ENCODE results near the gene SCN10A. TPM values are rescaled to one million over a fixed set of nuclear protein-coding genes. Genes with fewer than 3 reads are reported as not detected.

SCN10A gene
- total RNA-seq, 2 donors from 2014 or later, result not detected

GRCh38 chr3:38746641-38747040, 69.4 kb downstream of the SCN10A start:
- H3K27ac Mint-ChIP-seq, result no peak overlapping the region
- H3K9me3 ChIP-seq (ENCODE audit: control insufficient read depth, low read length), result no peaks in the 10 kb centered on the region
- H3K36me3 Mint-ChIP-seq (ENCODE audit: low read depth), result no peaks in the 10 kb centered on the region
- H3K4me3 ChIP-seq (ENCODE audit: low read length), result no peak overlapping the region
- peaks cover 33% of the 10 kb centered on the region for H3K27me3 ChIP-seq (ENCODE audit: control insufficient read depth, insufficient read depth, low read length, poor library complexity, severe bottlenecking)
- WGBS, 2 experiments (ENCODE audit: insufficient coverage in 1 of 2, insufficient read length in 1 of 2), result 83% methylated on average over 1 of the region's 1 CpG; no CpG with 5 or more reads in 1 of the 2 experiments
- H3K9ac ChIP-seq (ENCODE audit: extremely low read depth, low read length, poor library complexity, severe bottlenecking), result no peak overlapping the region
- no peak for DNase-seq
- H3K4me3 Mint-ChIP-seq, result no peak overlapping the region
- no peaks in the 10 kb centered on the region for H3K4me1 Mint-ChIP-seq
- H3K27me3 Mint-ChIP-seq (ENCODE audit: insufficient read depth), result peaks cover 9% of the 10 kb centered on the region
- no peak overlapping the region for H3K27ac ChIP-seq (ENCODE audit: low read depth, low read length)
- H3K36me3 ChIP-seq (ENCODE audit: control insufficient read depth, insufficient read depth, low read length), result no peaks in the 10 kb centered on the region
- TF ChIP-seq CTCF (conservative IDR thresholded peaks at IDR 0.05), result no peak
- H3K4me1 ChIP-seq (ENCODE audit: control insufficient read depth, insufficient read depth, low read length), result no peaks in the 10 kb centered on the region
- no peaks in the 10 kb centered on the region for H3K9me3 Mint-ChIP-seq

- Mint-ChIP-seq H3K9me3 (no peaks in the 10 kb centered on the region), H3K27ac (no peak overlapping the region), H3K27me3 (ENCODE audit: insufficient read depth) (peaks cover 12% of the 10 kb centered on the region), H3K36me3 (ENCODE audit: low read depth) (no peaks in the 10 kb centered on the region), H3K4me3 (no peak overlapping the region), H3K4me1 (no peaks in the 10 kb centered on the region)
- WGBS, 2 experiments (ENCODE audit: insufficient coverage in 1 of 2, insufficient read length in 1 of 2), result 89 to 93% methylated on average over 7 of the region's 7 CpGs
- Histone ChIP-seq H3K36me3 (ENCODE audit: control insufficient read depth, insufficient read depth, low read length) (no peaks in the 10 kb centered on the region), H3K4me3 (ENCODE audit: low read length) (no peak overlapping the region), H3K4me1 (ENCODE audit: control insufficient read depth, insufficient read depth, low read length) (no peaks in the 10 kb centered on the region), H3K9me3 (ENCODE audit: control insufficient read depth, low read length) (no peaks in the 10 kb centered on the region), H3K27me3 (ENCODE audit: control insufficient read depth, insufficient read depth, low read length, poor library complexity, severe bottlenecking) (peaks cover 30% of the 10 kb centered on the region), H3K27ac (ENCODE audit: low read depth, low read length) (no peak overlapping the region), H3K9ac (ENCODE audit: extremely low read depth, low read length, poor library complexity, severe bottlenecking) (no peak overlapping the region)
- DNase-seq, result no peak
- TF ChIP-seq CTCF (conservative IDR thresholded peaks at IDR 0.05), result no peak
Measured at GRCh38 chr3:38743043-38743442, 73.0 kb downstream of the SCN10A start.

- Histone ChIP-seq H3K9me3 (ENCODE audit: control insufficient read depth, low read length) (no peaks in the 10 kb centered on the region), H3K36me3 (ENCODE audit: control insufficient read depth, insufficient read depth, low read length) (no peaks in the 10 kb centered on the region), H3K9ac (ENCODE audit: extremely low read depth, low read length, poor library complexity, severe bottlenecking) (no peak overlapping the region), H3K27ac (ENCODE audit: low read depth, low read length) (no peak overlapping the region), H3K4me3 (ENCODE audit: low read length) (no peak overlapping the region), H3K4me1 (ENCODE audit: control insufficient read depth, insufficient read depth, low read length) (no peaks in the 10 kb centered on the region), H3K27me3 (ENCODE audit: control insufficient read depth, insufficient read depth, low read length, poor library complexity, severe bottlenecking) (peaks cover 25% of the 10 kb centered on the region)
- Mint-ChIP-seq H3K4me1 (no peaks in the 10 kb centered on the region), H3K27ac (no peak overlapping the region), H3K4me3 (no peak overlapping the region), H3K36me3 (ENCODE audit: low read depth) (no peaks in the 10 kb centered on the region), H3K9me3 (no peaks in the 10 kb centered on the region), H3K27me3 (ENCODE audit: insufficient read depth) (peaks cover 12% of the 10 kb centered on the region)
- TF ChIP-seq CTCF (conservative IDR thresholded peaks at IDR 0.05), result no peak
- DNase-seq, result no peak
- WGBS, 2 experiments (ENCODE audit: insufficient coverage in 1 of 2, insufficient read length in 1 of 2), result 88 to 89% methylated on average over 1 of the region's 1 CpG
Measured at GRCh38 chr3:38742550-38742949, 73.5 kb downstream of the SCN10A start.

Data from endodermal cell (in vitro differentiated cells).